H1 (cell line): ENCODE measurements around the gene RBM20. TPM values are rescaled to one million over a fixed set of nuclear protein-coding genes. Genes with fewer than 3 reads are reported as not detected.

Experiments used
- JUND ChIP-seq: IDR thresholded peaks from 2 replicates; pipeline ENCODE4 v1.6.1; 2011; ENCODE audit warnings: mild to moderate bottlenecking, improper control_type of control experiment, low read length
- RAD21 ChIP-seq, 2 experiments: IDR thresholded peaks in 1 of 2; conservative IDR thresholded peaks in 1 of 2; 2 replicates each; pipeline ENCODE4 v1.6.1; 2011; ENCODE audit warnings: low read depth in 2 of 2, low read length in 2 of 2, improper control_type of control experiment in 1 of 2, inconsistent platforms in 1 of 2, mild to moderate bottlenecking in 1 of 2, moderate library complexity in 1 of 2
- SAP30 ChIP-seq: fragments of 300-600 bp; sonication (generic); IDR thresholded peaks from 2 replicates; pipeline ENCODE4 v1.7.1; 2012; ENCODE audit warnings: low read length, moderate library complexity, mild to moderate bottlenecking, inconsistent platforms; ENCODE audit not compliant: insufficient read depth, insufficient replicate concordance
- SIX5 ChIP-seq: IDR thresholded peaks from 2 replicates; pipeline ENCODE4 v1.6.1; 2011; ENCODE audit warnings: mild to moderate bottlenecking, low read depth, low read length
- polyA plus RNA-seq, 7 experiments: library from polyadenylated mRNA; depleted of rRNA in 3 of 7; stranded (reverse) in 5 of 7; unstranded in 2 of 7; fragments of >200 nt in 5 of 7; fragments of 200-250 nt in 2 of 7; gene quantifications; 1 replicate in 5 of 7; 2 replicates in 1 of 7; 4 replicates in 1 of 7; pipeline versions ENCODE4 v1.2.1 to v1.2.3, GENCODE V29; 2011 to 2013; ENCODE audit warnings: missing spikeins in 2 of 7, mixed read lengths in 2 of 7
- total RNA-seq: library from RNA; stranded (reverse); fragmentation: NEBNext Ultra II Directional; extraction: Animal tissue kit (Norgen Biotek cat#: 25700); gene quantifications from 2 replicates; pipeline ENCODE4 v1.2.1, GENCODE V29; 2021

The RBM20 gene
- total and polyA plus RNA-seq, 2 of the 8 experiments (the other 6 are each of a cell fraction or from before 2014, with no cell fraction given) = 0.05 to 0.63 TPM

DNA sequence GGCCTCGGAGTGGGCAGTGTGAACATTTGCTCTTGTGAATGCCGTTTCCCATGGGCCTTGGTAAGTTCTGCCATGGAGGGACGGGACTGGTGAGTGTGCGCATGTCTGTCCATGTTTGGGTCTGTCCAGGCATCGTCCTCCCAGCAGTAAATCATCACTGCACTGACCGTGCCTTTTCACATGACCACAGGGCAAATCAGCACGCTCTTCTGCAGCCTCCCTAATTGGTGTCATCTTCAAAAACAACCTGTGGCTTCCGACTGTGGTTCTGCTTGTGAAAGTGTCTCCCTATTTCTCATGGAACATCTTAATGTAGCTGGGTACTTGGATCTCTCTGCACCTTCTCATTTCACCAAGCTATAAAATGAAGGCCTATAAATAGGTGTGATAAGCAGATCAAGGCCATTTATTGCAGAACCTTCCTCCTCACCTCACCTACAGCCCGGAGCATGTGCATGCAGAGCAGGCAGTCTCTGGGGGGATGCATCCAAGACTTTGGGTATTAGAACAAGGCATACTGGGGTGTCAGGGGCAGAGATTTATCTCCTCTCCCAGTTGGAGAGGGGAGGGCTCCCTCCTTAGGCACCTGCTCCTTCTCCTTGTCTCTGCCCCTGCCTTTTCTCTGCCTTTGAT is 77.4 kb downstream of the RBM20 start (continued):
- TF ChIP-seq JUND (no peak), SIX5 (no peak), RAD21 (IDR thresholded peaks at IDR 0.05 in 1 of 2, conservative IDR thresholded peaks at IDR 0.05 in 1 of 2; ENCODE audit: low read depth in 2 of 2, low read length in 2 of 2) (no peak), SAP30 (no peak)
